HG02973 (cell line): ENCODE results near the gene CCDC77.

ENCODE experiments used
- ATAC-seq: cut with Tn5 transposase; IDR thresholded peaks from one replicate; pipeline ENCODE4 v1.9.1; 2021; ENCODE audit warnings: moderate library complexity; ENCODE audit not compliant: unreplicated experiment

CCDC77 gene

GRCh38 chr12:480831-481816 is 79.7 kb downstream of the CCDC77 start:
- ATAC-seq: no peak

DNA sequence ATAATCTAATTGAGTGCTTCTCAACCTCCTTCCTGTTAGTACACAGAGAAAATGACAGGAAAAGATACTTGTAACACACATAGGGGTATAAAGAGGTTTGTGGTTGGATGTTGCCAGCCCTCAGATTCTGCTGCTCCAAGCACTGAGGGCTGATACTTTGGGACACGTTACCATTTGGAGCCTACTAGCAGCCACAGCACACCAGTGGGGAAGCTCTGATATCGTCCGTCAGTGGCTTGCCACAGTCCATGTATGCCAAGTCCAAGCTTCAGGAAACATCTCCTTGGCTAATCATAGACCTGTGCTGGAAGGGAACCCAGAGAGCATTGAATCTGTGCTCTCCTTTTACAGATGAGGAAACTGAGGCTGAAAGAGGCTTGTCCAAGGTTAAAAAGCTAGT is 80.6 kb downstream of the CCDC77 start:
- no peak for ATAC-seq

- no peak for ATAC-seq
Observed at GRCh38 chr12:484096-484495, 82.7 kb downstream of the CCDC77 start.

- ATAC-seq: no peak
Observed at GRCh38 chr12:490260-490659, 88.8 kb downstream of the CCDC77 start.
